Stimulated activated CD8-positive, alpha-beta memory T cell treated with anti-CD3 and anti-CD28 coated beads, Interleukin-4, amount 100 ng/mL, for 4 hours (primary cell): ENCODE results near the gene GJD3.
"Not testable (repeated sequence)": the region's sequence is repeated elsewhere in the genome, so short reads cannot be mapped to it uniquely, and the experiment has no call there.

Experiments used
- DNase-seq, 2 donors: peaks; one replicate each; pipeline ENCODE4 v3.0.0-alpha.2; 2020; ENCODE audit warnings: low read depth in 2 of 2, low spot score in 1 of 2

GJD3 gene

GRCh38 chr17:40364121-40364861 lies at the start of gene GJD3:
Gene GJD3 (minus strand): TSS chr17:40364737. CDS start chr17:40363815, 922 bp downstream.
- no peak for DNase-seq

GRCh38 chr17:40414312-40414711 lies 49.8 kb upstream of the GJD3 start:
- DNase-seq = not testable (repeated sequence)

GRCh38 chr17:40412880-40413279 lies 48.3 kb upstream of the GJD3 start:
- no peak for DNase-seq

GRCh38 chr17:40411821-40412220 lies 47.3 kb upstream of the GJD3 start:
- no peak for DNase-seq

GRCh38 chr17:40410082-40410481 lies 45.5 kb upstream of the GJD3 start:
- DNase-seq = no peak

- not testable (repeated sequence) for DNase-seq
Observed at GRCh38 chr17:40409540-40409939, 45.0 kb upstream of the GJD3 start.

- DNase-seq = no peak
Observed at GRCh38 chr17:40407460-40407859, 42.9 kb upstream of the GJD3 start.

GRCh38 chr17:40404003-40404402 lies 39.5 kb upstream of the GJD3 start:
- DNase-seq = no peak

GRCh38 chr17:40402668-40403067 lies 38.1 kb upstream of the GJD3 start:
- no peak for DNase-seq

- no peak for DNase-seq
Observed at GRCh38 chr17:40399185-40399584, 34.6 kb upstream of the GJD3 start.

- not testable (repeated sequence) for DNase-seq
Observed at GRCh38 chr17:40386555-40386954, 22.0 kb upstream of the GJD3 start.

- no peak for DNase-seq
Observed at GRCh38 chr17:40382251-40382650, 17.7 kb upstream of the GJD3 start.

- no peak for DNase-seq
Observed at GRCh38 chr17:40378966-40379365, 14.4 kb upstream of the GJD3 start.

- no peak for DNase-seq
Observed at GRCh38 chr17:40377832-40378231, 13.3 kb upstream of the GJD3 start.

GRCh38 chr17:40376541-40376940 lies 12.0 kb upstream of the GJD3 start:
- DNase-seq = not testable (repeated sequence)

GRCh38 chr17:40375786-40376185 lies 11.2 kb upstream of the GJD3 start:
- not testable (repeated sequence) for DNase-seq

GRCh38 chr17:40374821-40375498 lies 10.4 kb upstream of the GJD3 start:
- no peak for DNase-seq

GRCh38 chr17:40373999-40374398 lies 9.5 kb upstream of the GJD3 start:
- DNase-seq = no peak

- no peak for DNase-seq
Observed at GRCh38 chr17:40373324-40373723, 8.8 kb upstream of the GJD3 start.

GRCh38 chr17:40372644-40373043 lies 8.1 kb upstream of the GJD3 start:
- DNase-seq = not testable (repeated sequence)

GRCh38 chr17:40372031-40372430 lies 7.5 kb upstream of the GJD3 start:
- no peak for DNase-seq

- DNase-seq = no peak
Observed at GRCh38 chr17:40371261-40371929, 6.9 kb upstream of the GJD3 start.
